DMS 273 (cell line): ENCODE results near the gene CCSER2.
"Not testable (repeated sequence)": the region's sequence is repeated elsewhere in the genome, so short reads cannot be mapped to it uniquely, and the experiment has no call there.

ENCODE experiments used
- DNase-seq: peaks from one replicate; lab custom pipeline; 2025; ENCODE audit not compliant: unreplicated experiment; lab: John Stamatoyannopoulos, UW

CCSER2 gene

DNA sequence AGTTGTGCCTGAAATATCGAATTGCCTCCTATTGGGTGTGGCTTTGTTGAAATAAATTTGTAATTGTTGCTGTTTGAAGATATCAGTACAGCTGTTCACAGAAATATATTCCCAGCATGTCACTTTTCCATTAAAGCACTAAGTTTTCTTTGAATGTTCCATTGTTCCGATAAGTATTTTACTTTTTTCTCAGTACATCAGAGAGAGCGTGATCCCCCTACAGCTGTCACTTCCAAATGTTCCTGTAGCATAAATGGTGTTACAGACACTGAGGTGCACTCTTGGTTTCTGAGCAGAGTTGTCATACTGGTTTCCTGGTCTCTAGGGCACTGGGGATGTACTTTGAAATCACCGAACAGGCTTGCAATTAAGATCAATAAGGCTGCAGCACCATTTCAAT, 189.2 kb downstream of the CCSER2 start:
- no peak for DNase-seq

DNA sequence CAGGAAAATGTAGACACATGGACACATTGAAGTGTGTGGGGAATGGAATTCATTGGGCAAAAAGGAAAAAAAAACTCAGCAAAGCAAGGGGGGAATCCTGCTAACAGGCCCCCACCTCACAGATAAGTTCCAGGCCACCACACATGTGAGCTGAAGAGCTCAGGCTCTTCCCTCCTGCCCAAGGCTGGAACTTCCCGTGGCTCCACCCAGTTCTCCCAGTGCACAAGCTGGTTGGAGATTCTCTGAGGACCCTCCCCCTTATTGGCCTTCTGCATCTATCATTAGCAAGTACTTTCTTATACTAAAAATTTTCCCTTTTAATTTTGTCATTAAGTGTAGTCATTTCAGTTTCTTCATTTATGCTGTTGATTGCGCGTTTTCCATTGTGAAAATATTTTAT, 190.8 kb downstream of the CCSER2 start:
- no peak for DNase-seq

DNA sequence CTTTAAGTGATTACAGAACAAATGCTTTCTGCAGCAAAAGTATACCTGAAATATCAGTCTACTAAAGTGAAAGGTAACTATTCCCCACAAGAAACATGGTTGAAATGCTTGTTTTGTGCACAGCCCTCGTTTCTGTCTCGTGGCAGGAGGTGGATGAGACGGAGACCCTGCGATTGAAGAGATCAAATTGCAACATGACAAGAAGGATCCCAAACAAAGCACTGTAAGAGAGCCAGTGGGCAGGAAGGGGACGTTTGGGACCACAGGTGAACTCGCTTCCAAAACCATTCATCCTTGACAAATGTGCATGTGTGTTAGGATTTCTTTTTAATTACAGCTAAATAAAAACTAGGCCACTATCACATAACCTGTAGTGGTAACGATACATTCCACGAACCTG, 192.6 kb downstream of the CCSER2 start:
- no peak for DNase-seq

DNA sequence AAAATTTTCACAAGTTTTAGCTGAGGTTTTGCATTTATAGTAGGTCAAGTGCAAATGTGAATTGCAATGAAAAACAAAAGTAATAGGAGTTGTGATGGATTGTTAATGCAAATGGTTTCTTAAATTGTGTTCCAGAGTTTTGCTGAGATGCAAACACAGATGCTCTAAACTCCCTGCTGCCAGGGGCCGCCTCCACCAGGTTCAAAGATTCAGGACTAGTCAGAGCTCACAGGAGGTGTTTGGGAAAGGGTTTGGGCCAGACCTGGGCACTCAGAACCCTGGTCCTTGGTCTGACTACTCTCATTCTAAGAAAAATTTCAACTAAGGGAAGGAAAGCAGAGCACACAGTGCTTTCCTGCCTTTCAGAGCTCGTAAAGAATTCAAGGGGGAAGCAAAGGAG, 193.1 kb downstream of the CCSER2 start:
- DNase-seq = no peak

DNA sequence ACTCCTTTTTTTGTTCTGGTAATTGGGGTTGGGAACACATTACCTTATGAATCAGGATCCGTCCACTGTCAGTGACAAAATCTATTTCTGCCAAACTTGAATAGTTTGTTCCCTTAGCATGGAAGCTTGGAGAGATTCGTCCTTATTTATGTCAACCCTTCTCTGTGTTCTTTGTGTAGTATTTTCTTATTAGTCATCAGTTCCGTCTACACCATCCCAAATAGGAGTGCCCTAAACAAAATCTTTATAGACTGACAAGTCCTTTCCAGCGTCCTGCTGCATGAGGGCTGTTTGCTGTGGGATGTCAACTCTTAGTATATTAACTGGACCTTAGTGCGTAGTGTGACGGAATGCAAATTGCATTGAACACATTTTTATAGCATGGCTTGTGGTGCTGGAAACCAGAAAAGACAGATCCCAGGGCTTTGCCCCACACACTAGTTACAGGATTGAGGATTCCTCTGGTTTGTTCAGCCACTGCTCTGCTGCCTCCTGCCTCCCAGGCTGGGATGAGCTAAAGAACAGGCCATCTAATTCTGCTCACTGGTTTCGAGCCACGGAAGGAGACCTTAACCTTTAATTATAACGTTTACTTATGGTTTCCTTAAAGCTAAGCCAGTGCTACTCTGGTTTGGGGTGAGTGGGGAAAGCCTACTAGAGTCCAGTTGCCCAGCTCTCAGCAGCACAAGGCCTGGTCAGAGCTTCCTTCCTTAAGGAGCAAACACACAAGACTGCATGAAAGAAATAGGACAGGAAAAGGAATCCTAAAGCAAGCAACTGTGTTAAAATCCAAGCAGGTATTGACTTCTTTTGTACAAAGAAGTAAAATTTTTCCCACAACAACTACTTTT, 194.4 kb downstream of the CCSER2 start:
- DNase-seq = no peak

DNA sequence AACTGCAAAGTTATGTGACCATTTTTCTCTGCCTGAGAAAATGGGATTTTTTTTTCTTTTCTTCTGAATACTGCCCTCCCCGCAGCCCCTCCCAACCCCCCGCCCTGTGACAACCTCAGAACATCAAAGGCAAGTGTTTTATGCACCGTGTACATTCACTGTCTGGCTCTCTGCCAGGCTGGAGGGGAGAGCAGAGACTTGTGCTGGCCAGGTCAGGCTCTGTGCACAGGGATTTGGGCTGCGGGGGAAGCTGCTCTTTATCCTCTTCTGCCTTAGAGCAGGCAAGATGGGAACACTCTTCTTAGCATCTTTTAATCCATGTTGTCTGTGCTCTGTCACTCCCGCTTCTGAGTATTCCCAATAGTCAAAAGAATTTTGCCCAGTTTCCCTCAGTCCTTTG, 195.1 kb downstream of the CCSER2 start:
- peak; percentile 7 for DNase-seq

DNA sequence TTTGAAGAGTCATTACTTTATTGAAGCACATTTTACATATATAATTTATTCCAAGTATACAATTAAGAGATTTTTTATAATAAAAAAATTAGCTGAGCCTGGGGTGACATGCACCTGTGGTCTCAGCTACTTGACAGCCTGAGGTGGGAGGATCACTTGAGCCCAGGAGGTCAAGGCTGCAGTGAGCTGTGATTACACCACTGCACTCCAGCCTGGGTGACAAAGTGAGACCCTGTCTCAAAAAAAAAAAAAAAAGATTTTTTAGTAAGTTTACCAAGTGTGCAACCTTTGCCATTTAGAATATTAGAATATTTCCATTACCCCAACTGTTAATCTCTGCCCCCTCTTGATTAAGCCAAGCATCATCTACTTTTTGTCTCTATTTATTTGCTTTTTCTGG, 196.0 kb downstream of the CCSER2 start:
- DNase-seq = no peak

DNA sequence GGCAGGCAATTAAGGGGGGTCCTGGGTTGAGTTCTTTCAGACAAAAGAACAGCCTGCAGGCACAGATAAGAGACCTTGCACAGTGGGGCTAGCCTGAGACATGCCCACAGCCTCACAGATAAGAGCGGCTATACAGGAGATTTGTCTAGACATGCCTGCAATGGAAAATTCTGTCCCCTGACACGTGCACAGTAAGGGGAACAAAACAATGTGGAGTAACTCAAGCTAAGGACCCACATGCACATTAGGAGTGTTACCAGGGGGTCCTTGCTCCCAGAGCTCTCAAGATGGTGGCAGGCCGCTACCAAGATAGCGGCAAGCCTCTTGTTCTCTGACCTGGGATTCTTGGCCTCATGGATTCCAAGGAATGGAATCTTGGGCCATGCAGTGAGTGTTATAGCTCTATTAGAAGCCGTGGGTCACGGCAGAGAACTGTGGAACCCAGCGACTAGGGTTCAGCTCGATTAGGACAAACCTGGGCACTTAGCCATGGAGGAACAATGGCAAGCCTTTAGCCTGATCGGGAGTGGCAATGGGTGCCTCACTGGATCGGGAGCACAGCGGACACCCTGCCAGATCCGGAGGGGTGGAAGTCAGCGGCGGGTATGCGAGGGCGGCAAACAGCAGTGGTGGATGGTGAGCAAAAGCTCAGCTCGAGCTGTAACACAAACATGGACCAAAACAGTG, 196.9 kb downstream of the CCSER2 start:
- DNase-seq = no peak

DNA sequence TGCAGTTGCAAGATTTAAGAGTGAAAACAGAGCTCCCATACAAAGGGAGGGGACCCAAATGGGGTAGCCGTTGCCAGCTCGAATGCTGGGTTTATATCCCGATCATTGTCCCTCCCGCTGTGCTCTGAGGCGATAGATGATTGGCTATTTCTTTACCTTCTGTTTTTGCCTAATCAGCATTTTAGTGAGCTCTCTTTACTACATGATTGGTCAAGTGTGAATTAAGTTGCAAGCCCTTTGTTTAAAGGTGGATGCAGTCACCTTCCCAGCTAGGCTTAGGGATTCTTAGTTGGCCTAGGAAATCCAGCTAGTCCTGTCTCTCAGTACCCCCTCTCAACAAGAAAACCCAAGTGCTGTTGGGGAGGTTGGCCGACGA, 197.4 kb downstream of the CCSER2 start:
- DNase-seq = not testable (repeated sequence)

DNA sequence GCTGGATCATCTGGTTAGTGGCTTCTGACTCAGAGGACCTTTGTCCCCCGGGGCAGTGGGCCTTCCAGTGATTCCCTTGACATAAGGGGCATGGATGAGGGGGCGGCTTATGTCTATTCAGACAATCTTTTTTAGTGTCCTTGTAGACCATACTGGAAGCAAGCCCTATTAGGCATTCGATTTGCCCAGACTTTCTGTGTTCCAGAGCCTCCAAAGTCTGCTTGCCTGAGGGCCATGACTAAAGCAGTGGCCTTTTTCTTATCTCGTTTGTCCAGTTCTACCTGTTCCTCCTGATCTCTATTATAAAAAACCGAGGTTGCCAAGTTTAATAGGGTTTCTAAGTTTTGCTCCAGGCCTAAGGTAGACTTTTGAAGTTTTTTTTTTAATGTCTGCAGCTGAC, 199.0 kb downstream of the CCSER2 start:
- DNase-seq = not testable (repeated sequence)

DNA sequence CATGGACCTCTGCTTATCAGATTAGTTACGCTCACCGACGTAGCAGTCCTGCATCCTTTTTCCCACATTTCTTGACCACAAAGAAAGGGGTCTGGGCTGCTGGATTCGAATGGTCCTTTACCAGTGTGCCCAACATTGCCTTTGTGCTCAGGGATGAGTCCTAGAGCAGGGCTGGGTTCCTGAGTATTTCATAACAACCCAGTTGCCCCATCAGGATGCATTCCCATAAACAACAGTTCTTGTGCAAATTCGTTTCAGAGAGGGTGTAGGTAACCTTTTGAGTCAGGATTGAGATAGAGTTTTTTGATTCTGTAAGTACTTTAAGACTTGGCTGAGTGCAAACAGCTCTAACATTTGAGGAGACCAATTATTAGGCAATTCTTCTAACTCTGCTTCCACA, 200.1 kb downstream of the CCSER2 start:
- DNase-seq = not testable (repeated sequence)

DNA sequence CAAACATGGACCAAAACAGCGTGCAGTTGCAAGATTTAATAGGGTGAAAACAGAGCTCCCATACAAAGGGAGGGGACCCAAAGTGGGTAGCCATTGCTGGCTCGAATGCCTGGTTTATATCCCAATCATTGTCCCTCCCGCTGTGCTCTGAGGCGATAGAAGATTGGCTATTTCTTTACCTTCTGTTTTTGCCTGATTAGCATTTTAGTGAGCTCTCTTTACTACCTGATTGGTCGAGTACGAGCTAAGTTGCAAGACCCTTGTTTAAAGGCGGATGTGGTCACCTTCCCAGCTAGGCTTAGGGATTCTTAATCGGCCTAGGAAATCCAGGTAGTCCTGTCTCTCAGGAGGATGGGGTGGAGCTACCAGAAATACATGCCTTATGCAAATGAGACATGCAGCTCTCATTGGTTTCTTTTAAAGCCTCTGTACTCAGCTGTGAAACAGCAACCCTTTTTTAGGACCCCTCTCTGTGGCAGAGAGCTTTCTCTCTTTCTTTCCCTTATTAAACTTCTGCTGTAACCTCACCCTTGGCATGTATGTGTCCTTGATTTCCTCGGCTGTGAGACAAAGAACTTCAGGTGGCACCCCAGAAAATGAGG, 202.4 kb downstream of the CCSER2 start:
- DNase-seq = no peak

DNA sequence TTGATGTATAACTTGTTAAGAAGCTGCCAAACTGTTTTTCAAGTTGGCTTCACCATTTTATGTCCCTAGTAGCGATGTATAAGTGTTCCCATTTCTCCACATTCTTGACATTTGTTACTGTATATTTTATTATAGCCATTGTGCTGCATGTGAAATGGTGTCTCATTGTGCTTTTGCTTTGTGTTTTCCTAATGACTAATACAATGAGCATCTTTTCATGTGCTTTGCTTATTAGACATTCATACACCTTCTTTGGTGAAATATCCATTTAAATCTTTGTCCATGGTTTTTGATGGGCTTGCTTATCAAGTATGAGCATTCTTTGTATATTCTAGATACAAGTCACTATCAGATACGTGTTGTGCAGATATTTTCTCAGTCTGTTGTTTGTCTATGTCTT, 203.0 kb downstream of the CCSER2 start:
- no peak for DNase-seq

DNA sequence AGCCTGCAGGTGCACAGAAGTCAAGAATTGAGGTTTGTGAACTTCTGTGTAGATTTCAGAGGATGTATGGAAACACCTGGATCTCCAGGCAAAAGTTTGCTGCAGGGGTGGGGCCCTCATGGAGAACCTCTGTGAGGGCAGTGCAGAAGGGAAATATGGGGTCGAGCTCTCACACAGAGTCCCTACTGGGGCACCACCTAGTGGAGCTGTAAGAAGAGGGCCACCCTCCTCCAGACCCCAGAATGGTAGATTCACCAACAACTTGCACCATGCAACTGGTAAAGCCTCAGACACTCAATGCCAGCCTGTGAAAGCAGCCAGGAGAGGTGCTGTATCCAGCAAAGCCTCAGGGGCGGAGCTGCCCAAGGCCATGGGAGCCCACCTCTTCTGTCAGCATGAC, 205.8 kb downstream of the CCSER2 start:
- no peak for DNase-seq

DNA sequence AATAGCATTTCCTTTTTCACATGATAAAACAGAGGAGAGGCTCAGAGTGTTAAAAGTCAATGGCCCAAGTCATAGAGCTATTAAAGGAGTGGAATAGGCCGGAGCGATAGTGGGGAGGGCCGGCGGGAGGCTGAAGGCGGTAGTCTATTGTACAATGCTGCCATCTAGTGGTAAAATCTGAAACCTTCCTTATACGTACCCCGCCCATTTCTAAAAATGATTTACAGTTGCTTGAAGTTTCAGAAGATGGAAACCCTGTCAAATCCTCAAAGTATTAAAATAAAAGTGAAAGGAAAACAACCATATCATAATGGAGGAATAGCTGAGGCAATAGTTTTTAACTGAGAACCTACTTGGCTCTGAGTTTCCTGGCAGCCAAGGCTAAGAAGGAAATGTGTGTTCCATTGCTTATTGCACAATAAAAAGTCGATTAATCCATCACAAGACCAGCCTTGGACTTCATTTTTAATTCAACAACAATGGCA, 209.1 kb downstream of the CCSER2 start:
- DNase-seq = peak; percentile 81

DNA sequence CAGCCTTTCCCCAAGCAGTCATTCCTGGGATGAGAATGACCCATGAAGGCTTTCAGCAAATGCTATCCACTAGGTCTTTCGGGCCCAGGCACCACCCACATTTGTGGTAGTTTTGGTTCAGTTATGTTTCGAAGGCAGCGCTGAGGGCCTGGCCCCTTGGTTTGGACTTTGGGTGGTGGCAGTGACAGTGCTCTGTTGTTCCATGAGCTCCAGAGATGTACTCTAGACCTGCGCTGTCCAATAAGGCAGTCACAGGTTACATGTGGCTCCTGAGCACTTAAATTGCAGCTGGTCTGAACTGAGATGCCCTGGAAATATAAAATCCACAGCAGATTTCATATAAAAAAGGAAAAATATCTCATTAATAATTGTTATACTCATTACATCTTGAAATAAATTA, 209.6 kb downstream of the CCSER2 start:
- DNase-seq = no peak

DNA sequence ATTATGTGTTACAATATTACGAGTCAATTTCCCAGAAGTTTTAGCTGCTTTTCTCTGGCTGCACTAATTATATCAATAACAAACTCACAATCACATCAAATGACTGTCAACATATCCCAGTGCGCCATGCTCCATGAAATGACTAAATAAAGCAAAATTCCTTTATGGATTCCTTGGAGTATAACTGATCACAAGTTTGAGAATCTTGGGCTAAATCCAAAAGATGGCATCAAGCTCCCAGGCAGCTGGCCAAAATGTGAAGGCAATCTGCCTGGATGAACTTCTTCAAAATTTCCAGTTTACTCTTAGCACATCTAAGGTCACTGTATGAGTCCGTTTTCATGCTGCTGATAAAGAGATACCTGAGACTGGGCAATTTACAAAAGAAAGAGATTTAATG, 210.8 kb downstream of the CCSER2 start:
- DNase-seq = peak; percentile 4

DNA sequence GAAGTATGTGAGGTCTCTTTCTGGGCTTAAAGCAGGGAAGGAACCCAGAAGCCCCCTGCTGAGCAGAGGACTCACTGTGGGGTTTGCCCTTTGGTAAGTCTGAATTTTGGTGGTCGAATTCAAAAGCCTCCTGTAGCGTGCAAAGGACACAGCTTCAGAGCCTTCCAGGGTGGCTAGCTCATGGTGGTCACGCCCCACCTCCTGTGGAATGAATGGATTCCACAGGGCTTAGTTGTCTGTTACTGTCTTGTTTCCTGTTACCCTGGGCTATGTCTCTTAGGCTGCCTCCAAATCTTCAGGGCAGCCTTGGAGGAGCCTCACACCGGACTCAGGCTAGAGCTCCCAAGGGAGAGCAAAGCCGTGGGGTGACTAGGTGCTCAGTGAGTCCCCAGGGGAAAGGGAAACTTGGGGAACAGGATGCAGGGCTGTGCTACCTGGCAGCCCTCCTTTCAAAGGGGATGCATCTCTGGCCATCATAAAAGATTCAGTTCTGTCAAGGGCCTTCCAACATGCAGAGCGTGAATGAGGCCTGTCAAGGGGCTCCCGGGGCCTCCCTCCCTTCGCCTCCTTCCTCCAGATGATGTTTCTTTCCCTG, 211.7 kb downstream of the CCSER2 start:
- no peak for DNase-seq

DNA sequence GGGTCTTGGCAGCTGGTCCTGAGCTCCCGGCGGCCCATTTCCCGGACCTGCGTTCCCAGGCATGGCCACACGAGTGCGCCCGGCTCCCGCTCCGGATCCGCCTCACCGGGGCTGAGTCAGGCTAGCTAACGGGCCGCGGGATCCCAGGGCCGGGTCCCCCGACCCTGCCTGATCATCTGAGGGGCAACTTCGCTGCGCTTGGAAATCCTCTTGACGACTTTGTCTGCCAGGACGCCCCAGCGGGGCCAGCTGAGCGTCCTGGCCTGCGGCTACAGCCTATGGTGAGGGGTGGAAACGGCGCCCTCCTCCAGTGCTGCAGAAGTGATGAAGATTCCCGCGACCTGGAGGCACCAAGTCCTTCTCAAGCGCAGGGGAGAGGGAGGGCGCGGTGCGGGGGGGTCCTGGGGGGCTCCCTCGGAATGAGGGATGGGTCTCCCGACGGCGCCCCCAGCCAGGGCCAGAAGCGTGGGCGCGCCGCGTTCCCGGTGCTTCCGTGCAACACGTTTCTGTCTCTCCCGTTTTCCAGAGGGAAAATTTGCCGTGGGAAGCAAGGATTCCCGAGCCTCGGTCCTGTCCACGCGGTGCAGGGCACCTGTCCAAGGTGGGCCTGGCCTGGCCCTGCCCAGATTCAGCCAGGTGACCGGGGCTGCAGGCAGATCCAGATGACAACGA, 212.4 kb downstream of the CCSER2 start:
- DNase-seq = peak; percentile 83

DNA sequence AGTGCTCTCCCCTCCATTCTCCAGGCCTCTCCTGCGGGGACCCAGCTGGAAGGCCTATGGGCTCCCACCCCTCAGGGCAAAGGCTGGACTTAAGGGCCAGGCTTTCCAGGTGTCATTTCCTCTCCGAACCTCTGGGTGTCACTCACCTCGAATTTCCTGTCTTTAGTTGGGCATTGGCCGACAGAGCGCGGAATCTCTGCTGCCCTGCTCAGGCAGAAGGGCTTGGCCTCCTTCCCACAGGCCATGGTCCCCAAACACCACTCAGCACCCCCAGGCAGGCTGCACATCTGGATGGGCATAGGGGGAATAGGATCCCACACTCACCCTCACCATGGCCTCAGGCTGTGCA, 212.9 kb downstream of the CCSER2 start:
- peak; percentile 37 for DNase-seq
